GM12864 (cell line): ENCODE results near the gene DRAXIN.

ENCODE experiments used
- DNase-seq: peaks from one replicate; pipeline ENCODE4 v3.0.0-alpha.2; 2011; ENCODE audit warnings: low read depth
- H3K4me3 ChIP-seq: 2 replicates; pipeline ENCODE4 v1.5.1; 2011; ENCODE audit warnings: mild to moderate bottlenecking, low read depth, low read length, control low read depth
- TF ChIP-seq, protein P1 (sequence below): IDR thresholded peaks from 2 replicates; pipeline ENCODE4 v1.5.1; 2011; ENCODE audit warnings: low read depth, mild to moderate bottlenecking, moderate library complexity, low read length, control low read depth, inconsistent platforms; ENCODE audit errors: missing control alignments

The DRAXIN gene

GRCh38 chr1:11741482-11741881, 50.0 kb downstream of the DRAXIN start:
- DNase-seq = no peak
- no peak overlapping the region for H3K4me3 ChIP-seq
- TF ChIP-seq, protein P1, sequence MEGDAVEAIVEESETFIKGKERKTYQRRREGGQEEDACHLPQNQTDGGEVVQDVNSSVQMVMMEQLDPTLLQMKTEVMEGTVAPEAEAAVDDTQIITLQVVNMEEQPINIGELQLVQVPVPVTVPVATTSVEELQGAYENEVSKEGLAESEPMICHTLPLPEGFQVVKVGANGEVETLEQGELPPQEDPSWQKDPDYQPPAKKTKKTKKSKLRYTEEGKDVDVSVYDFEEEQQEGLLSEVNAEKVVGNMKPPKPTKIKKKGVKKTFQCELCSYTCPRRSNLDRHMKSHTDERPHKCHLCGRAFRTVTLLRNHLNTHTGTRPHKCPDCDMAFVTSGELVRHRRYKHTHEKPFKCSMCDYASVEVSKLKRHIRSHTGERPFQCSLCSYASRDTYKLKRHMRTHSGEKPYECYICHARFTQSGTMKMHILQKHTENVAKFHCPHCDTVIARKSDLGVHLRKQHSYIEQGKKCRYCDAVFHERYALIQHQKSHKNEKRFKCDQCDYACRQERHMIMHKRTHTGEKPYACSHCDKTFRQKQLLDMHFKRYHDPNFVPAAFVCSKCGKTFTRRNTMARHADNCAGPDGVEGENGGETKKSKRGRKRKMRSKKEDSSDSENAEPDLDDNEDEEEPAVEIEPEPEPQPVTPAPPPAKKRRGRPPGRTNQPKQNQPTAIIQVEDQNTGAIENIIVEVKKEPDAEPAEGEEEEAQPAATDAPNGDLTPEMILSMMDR = no peak

DNA sequence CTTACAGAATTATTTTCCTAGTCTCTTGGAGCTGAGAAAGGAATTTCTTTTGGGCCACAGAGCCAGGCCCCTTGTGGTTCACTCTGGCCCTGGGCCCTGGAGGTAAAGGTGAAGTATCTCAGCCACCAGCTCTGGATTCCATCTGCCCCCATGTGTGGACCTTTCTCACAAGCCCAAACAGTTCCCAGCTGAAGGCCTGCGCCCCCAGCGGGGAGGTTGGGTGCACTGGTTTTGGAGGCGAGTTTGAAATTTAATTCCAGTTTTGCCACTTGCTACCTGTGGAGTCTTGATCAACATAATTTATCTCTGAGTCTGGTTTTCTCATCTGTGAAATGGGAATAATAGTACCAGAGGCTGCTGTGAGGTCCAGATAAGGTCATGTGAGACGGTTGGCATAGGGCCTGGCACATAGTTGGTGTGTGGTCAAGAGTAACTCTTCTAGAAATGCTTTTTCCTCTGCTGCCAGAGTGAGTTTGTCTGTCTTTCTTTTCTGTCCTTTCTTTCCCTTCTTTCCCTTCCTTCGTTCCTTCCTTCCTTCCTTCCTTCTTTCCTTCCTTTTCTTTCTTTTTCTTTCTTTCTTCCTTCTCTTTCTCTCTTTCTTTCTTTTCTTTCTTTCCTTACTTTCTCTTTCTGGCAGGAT, 50.5 kb downstream of the DRAXIN start:
- no peak for DNase-seq
- TF ChIP-seq, protein P1 = no peak
- no peak overlapping the region for H3K4me3 ChIP-seq

DNA sequence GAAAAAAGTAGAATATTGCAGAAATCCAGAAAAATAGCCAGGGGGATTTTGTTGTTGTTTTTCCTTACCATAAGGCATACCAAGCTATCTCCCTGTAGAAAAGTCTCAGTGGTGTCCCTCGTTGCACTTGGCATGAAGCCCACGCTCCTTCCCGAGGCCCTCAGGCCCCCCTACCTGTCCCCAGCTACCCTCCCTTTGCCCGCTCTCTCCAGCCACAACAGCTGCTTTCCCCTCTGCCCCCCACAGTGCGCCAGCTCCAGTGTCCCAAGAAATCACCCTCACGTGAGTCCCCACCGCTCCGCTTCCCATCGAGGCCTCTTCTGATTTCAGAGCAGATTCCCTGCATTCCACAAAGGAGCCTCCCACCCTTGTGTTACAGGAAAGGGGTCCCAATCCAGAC, 52.8 kb downstream of the DRAXIN start:
- H3K4me3 ChIP-seq = no peak overlapping the region
- TF ChIP-seq, protein P1 = no peak
- no peak for DNase-seq

GRCh38 chr1:11746092-11746491, 54.6 kb downstream of the DRAXIN start:
- DNase-seq = no peak
- H3K4me3 ChIP-seq = no peak overlapping the region
- TF ChIP-seq, protein P1 = no peak

DNA sequence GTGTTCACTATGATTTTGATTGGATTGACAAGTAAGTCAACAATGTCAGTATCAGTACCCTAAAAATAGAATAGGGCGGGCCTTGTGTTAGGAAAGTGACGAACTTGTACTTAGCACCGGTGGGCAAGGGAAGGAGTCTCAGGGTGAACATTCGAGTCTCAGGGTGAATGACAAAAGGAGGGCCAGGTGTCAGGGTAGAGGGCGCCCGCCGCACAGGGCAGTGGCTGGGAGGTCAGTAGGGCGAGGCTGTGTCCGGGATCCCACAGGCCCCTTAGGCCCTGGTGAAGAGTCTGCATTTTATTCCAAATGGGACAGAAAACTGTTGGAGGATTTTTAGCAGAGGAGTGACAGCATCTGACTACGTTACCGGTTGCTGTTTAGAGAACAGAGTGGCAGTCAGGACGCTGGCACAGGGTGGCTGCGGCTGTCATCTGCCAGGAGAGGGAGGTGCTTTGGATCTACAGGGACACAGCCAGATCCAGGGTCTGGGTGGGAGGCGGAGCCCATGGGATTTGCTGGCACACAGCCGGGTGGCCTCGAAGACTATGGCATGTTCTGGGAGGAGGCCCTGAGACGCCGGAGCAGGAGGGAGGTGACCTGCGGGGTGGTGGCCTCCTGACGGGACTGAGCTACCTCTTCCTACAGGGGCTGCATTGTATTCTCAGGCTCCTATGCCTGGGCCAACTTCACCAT, 55.4 kb downstream of the DRAXIN start:
- no peak for DNase-seq
- H3K4me3 ChIP-seq = no peak overlapping the region
- TF ChIP-seq, protein P1 = no peak

GRCh38 chr1:11748294-11749202, 57.0 kb downstream of the DRAXIN start:
- DNase-seq = no peak
- TF ChIP-seq, protein P1 = no peak
- no peak overlapping the region for H3K4me3 ChIP-seq
